Measurements from ENCODE around the gene AP3B1. TPM values are rescaled to one million over a fixed set of nuclear protein-coding genes. Genes with fewer than 3 reads are reported as not detected.

The AP3B1 gene
- polyA plus RNA-seq, 1 of the 3 experiments (the other 2 are of a cell fraction) = 18.0 TPM

GRCh38 chr5:78253201-78253600 is 41.3 kb downstream of the AP3B1 start:
- 95% methylated on average over 3 of the region's 3 CpGs for WGBS (ENCODE audit: low lambda C conversion rate)
- Histone ChIP-seq H3K79me2 (ENCODE audit: insufficient read depth) (peaks cover 86% of the 10 kb centered on the region), H3K4me3 (ENCODE audit: low read depth in 2 of 2, low read length in 1 of 2) (no peak overlapping the region), H2AFZ (ENCODE audit: low read depth) (no peak overlapping the region), H3K27me3 (ENCODE audit: insufficient read depth) (no peaks in the 10 kb centered on the region), H3K9ac (no peak overlapping the region), H3K9me3 (no peaks in the 10 kb centered on the region), H3K4me2 (no peak overlapping the region), H3K9me2 (no peaks in the 10 kb centered on the region), H3F3A (replicated peaks; ENCODE audit: insufficient read depth) (no peaks in the 10 kb centered on the region), H3K4me1 (ENCODE audit: control insufficient read depth in 1 of 2, insufficient read depth in 2 of 2, low read depth in 1 of 2, low read length in 1 of 2) (no peaks in the 10 kb centered on the region), H3K36me3 (replicated peaks in 1 of 2; ENCODE audit: control insufficient read depth in 1 of 2, insufficient read depth in 2 of 2, low read length in 1 of 2) (peaks cover 5 to 56% of the 10 kb centered on the region in 2 experiments), H4K20me1 (ENCODE audit: insufficient read depth) (no peaks in the 10 kb centered on the region), H3K27ac (ENCODE audit: low read depth in 2 of 2, low read length in 1 of 2) (no peak overlapping the region)
- POLR2A ChIA-PET = interaction anchor here (0.7 kb wide), 1 partner anchor 190 kb away, joined by 3 read pairs; no protein-coding TSS in a partner anchor
- no peak for TF ChIP-seq MXI1 (IDR thresholded peaks at IDR 0.05; ENCODE audit: low read depth, low read length)
- TF ChIP-seq FOXJ3 (CRISPR knock-in tag; IDR thresholded peaks at IDR 0.05) = no peak
- TF ChIP-seq, protein P1, sequence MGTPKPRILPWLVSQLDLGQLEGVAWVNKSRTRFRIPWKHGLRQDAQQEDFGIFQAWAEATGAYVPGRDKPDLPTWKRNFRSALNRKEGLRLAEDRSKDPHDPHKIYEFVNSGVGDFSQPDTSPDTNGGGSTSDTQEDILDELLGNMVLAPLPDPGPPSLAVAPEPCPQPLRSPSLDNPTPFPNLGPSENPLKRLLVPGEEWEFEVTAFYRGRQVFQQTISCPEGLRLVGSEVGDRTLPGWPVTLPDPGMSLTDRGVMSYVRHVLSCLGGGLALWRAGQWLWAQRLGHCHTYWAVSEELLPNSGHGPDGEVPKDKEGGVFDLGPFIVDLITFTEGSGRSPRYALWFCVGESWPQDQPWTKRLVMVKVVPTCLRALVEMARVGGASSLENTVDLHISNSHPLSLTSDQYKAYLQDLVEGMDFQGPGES (IDR thresholded peaks at IDR 0.05; ENCODE audit: low read depth, low read length) = no peak
- no peak for TF ChIP-seq JUND (IDR thresholded peaks at IDR 0.05)
- TF ChIP-seq RAD21 (IDR thresholded peaks at IDR 0.05; ENCODE audit: low read length) = no peak
- TF ChIP-seq RXRA (IDR thresholded peaks at IDR 0.05; ENCODE audit: borderline replicate concordance, low read depth) = no peak
- no peak for TF ChIP-seq FOXM1 (IDR thresholded peaks at IDR 0.05; ENCODE audit: low read depth)
- no peak for TF ChIP-seq GABPA (IDR thresholded peaks at IDR 0.05; ENCODE audit: low read depth)
- TF ChIP-seq YY1 (IDR thresholded peaks at IDR 0.05; ENCODE audit: low read depth) = no peak
- TF ChIP-seq EZH2phosphoT487 (IDR thresholded peaks at IDR 0.05; ENCODE audit: borderline replicate concordance, low read depth) = no peak
- no peak for TF ChIP-seq ZBTB33 (IDR thresholded peaks at IDR 0.05; ENCODE audit: borderline replicate concordance, low read depth)
- no peak for TF ChIP-seq NFIC (IDR thresholded peaks at IDR 0.05; ENCODE audit: borderline replicate concordance)
- TF ChIP-seq ELF1 (IDR thresholded peaks at IDR 0.05) = no peak
- TF ChIP-seq FOSL2 (IDR thresholded peaks at IDR 0.05; ENCODE audit: borderline replicate concordance, low read depth) = no peak
- no peak for TF ChIP-seq CHD2 (IDR thresholded peaks at IDR 0.05; ENCODE audit: low read length, partially characterized antibody)
- CTCF ChIA-PET = interaction anchor here (1.2 kb wide), 1 partner anchor 18 kb away, joined by 3 read pairs; no protein-coding TSS in a partner anchor
- no peak for DNase-seq

- peaks cover 5 to 55% of the 10 kb centered on the region in 2 experiments for H3K36me3 ChIP-seq (replicated peaks in 1 of 2; ENCODE audit: control insufficient read depth in 1 of 2, insufficient read depth in 2 of 2, low read length in 1 of 2)
- H3K4me1 ChIP-seq (ENCODE audit: control insufficient read depth in 1 of 2, insufficient read depth in 2 of 2, low read depth in 1 of 2, low read length in 1 of 2) = no peaks in the 10 kb centered on the region
- WGBS (ENCODE audit: low lambda C conversion rate) = 98% methylated on average over 4 of the region's 5 CpGs
- no peaks in the 10 kb centered on the region for H3K9me2 ChIP-seq
- no peak overlapping the region for H3K4me2 ChIP-seq
- TF ChIP-seq POLR2AphosphoS5 (IDR thresholded peaks at IDR 0.05; ENCODE audit: low read depth, low read length) (no peak), GATA2 (CRISPR knock-in tag; IDR thresholded peaks at IDR 0.05) (no peak)
- TF ChIP-seq, protein P2, sequence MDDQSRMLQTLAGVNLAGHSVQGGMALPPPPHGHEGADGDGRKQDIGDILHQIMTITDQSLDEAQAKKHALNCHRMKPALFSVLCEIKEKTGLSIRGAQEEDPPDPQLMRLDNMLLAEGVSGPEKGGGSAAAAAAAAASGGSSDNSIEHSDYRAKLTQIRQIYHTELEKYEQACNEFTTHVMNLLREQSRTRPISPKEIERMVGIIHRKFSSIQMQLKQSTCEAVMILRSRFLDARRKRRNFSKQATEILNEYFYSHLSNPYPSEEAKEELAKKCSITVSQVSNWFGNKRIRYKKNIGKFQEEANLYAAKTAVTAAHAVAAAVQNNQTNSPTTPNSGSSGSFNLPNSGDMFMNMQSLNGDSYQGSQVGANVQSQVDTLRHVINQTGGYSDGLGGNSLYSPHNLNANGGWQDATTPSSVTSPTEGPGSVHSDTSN (IDR thresholded peaks at IDR 0.05) = no peak
- H3K27me3 ChIP-seq (ENCODE audit: insufficient read depth) = no peaks in the 10 kb centered on the region
- DNase-seq = no peak
- CTCF ChIA-PET = interaction anchor here (1.2 kb wide), 1 partner anchor 18 kb away, joined by 3 read pairs; no protein-coding TSS in a partner anchor
- no peaks in the 10 kb centered on the region for H4K20me1 ChIP-seq (ENCODE audit: insufficient read depth)
- POLR2A ChIA-PET = no interaction called here
- no peak overlapping the region for H3K4me3 ChIP-seq (ENCODE audit: low read depth in 2 of 2, low read length in 1 of 2)
- H3K9ac ChIP-seq = no peak overlapping the region
- H3K27ac ChIP-seq (ENCODE audit: low read depth in 2 of 2, low read length in 1 of 2) = no peak overlapping the region
- peaks cover 81% of the 10 kb centered on the region for H3K79me2 ChIP-seq (ENCODE audit: insufficient read depth)
- no peaks in the 10 kb centered on the region for H3K9me3 ChIP-seq
- peaks cover 4% of the 10 kb centered on the region for H3F3A ChIP-seq (replicated peaks; ENCODE audit: insufficient read depth)
- H2AFZ ChIP-seq (ENCODE audit: low read depth) = no peak overlapping the region
Measured at GRCh38 chr5:78252715-78253114, 41.8 kb downstream of the AP3B1 start.
